Naive thymus-derived CD4-positive, alpha-beta T cell (primary cell): ENCODE data around the gene SLC9A1. TPM values are rescaled to one million over a fixed set of nuclear protein-coding genes. Genes with fewer than 3 reads are reported as not detected.

Source experiments
- ATAC-seq: fragments of 150-1000 bp; cut with Tn5 transposase; 2 replicates; pipeline ENCODE4 v1.10.0; 2021; ENCODE audit warnings: mild to moderate bottlenecking, moderate library complexity
- CTCF ChIA-PET: fragments of 350-600 bp; sonication (Branson Sonifier 250); formaldehyde crosslinking; loops from one replicate; lab custom pipeline; 2021; ENCODE audit warnings: antibody characterized with exemption; lab: Charles Lee
- POLR2A ChIA-PET: fragments of 350-600 bp; sonication (Branson Sonifier 250); formaldehyde crosslinking; loops from one replicate; lab custom pipeline; 2021; ENCODE audit warnings: antibody characterized with exemption, inconsistent platforms; lab: Charles Lee
- DNase-seq, 9 donors: peaks; one replicate each; pipeline versions ENCODE4 v3.0.0 to v3.0.0-alpha.2; 2020 to 2022; ENCODE audit warnings: mixed read lengths in 1 of 9
- H3K27ac ChIP-seq: one replicate; pipeline ENCODE4 v1.7.0; 2013; ENCODE audit warnings: mild to moderate bottlenecking, low read depth, low read length, moderate library complexity
- H3K27me3 ChIP-seq, 2 donors: one replicate each; pipeline ENCODE4 v1.7.0; 2013; ENCODE audit warnings: low read length in 2 of 2, mild to moderate bottlenecking in 2 of 2, moderate library complexity in 2 of 2; ENCODE audit not compliant: control insufficient read depth in 2 of 2, insufficient read depth in 2 of 2
- H3K36me3 ChIP-seq, 3 experiments: 1 replicate in 2 of 3; 2 replicates in 1 of 3; pipeline ENCODE4 v1.7.0; 2013; ENCODE audit warnings: low read length in 3 of 3, mild to moderate bottlenecking in 3 of 3, moderate library complexity in 1 of 3; ENCODE audit not compliant: insufficient read depth in 3 of 3, control insufficient read depth in 2 of 3
- H3K4me1 ChIP-seq, 2 donors: one replicate each; pipeline ENCODE4 v1.7.0; 2013; ENCODE audit warnings: low read length in 2 of 2, mild to moderate bottlenecking in 2 of 2, moderate library complexity in 1 of 2; ENCODE audit not compliant: control insufficient read depth in 2 of 2, insufficient read depth in 2 of 2
- H3K4me3 ChIP-seq: 2 replicates; pipeline ENCODE4 v1.7.0; 2013; ENCODE audit warnings: mild to moderate bottlenecking, low read length
- H3K9me3 ChIP-seq, 3 experiments: 1 replicate in 2 of 3; 2 replicates in 1 of 3; pipeline ENCODE4 v1.7.0; 2013; ENCODE audit warnings: low read length in 3 of 3; ENCODE audit not compliant: control insufficient read depth in 2 of 3
- H3K27ac Mint-ChIP-seq, 9 donors: one replicate each; pipeline ENCODE4 v1.8.0; 2020 to 2022; ENCODE audit warnings: mixed read lengths in 9 of 9, mild to moderate bottlenecking in 8 of 9, moderate library complexity in 5 of 9, inconsistent platforms in 2 of 9
- H3K27me3 Mint-ChIP-seq, 5 donors: one replicate each; pipeline ENCODE4 v1.8.0; 2021 to 2022; ENCODE audit warnings: mixed read lengths in 5 of 5, mild to moderate bottlenecking in 1 of 5
- H3K36me3 Mint-ChIP-seq, 5 donors: one replicate each; pipeline ENCODE4 v1.8.0; 2020 to 2022; ENCODE audit warnings: mixed read lengths in 5 of 5, mild to moderate bottlenecking in 3 of 5, inconsistent platforms in 1 of 5
- H3K4me1 Mint-ChIP-seq, 7 donors: one replicate each; pipeline ENCODE4 v1.8.0; 2020 to 2022; ENCODE audit warnings: mixed read lengths in 7 of 7, mild to moderate bottlenecking in 3 of 7, inconsistent platforms in 1 of 7
- H3K4me3 Mint-ChIP-seq, 10 donors: one replicate each; pipeline ENCODE4 v1.8.0; 2020 to 2022; ENCODE audit warnings: mild to moderate bottlenecking in 10 of 10, mixed read lengths in 10 of 10, moderate library complexity in 6 of 10, inconsistent platforms in 2 of 10
- H3K9me3 Mint-ChIP-seq, 11 donors: one replicate each; pipeline ENCODE4 v1.8.0; 2020 to 2022; ENCODE audit warnings: mixed read lengths in 11 of 11, mild to moderate bottlenecking in 4 of 11, inconsistent platforms in 1 of 11, moderate library complexity in 1 of 11
- intact Hi-C, 2 donors: fragments of 100-400 bp; cut with micrococcal nuclease; formaldehyde crosslinking; loops; one replicate each; pipeline ENCODE4 v1.15.1; 2023
- polyA plus RNA-seq, 2 donors: library from polyadenylated mRNA; unstranded; fragments of 300-500 nt; fragmentation: Illumina TruSeq; gene quantifications; one replicate each; pipeline ENCODE4 v1.2.3, GENCODE V29; 2021
- total RNA-seq, 6 experiments: library from RNA in 5 of 6; stranded (reverse) in 5 of 6; gene quantifications; 1 replicate in 5 of 6; 2 replicates in 1 of 6; pipeline ENCODE4 v1.2.3 and lab custom pipeline; 2021 to 2026

SLC9A1 gene
- total and polyA plus RNA-seq, 7 experiments from 2014 or later = 7.1 to 25.7 (median 18.2) TPM

- no peak for DNase-seq
- POLR2A ChIA-PET = interaction anchor here (0.6 to 9.2 kb wide), 4 partner anchors 14 to 460 kb away, joined by 5 to 202 read pairs (median 22); no protein-coding TSS in a partner anchor
- Histone ChIP-seq H3K27ac (peak overlapping the region; percentile 90), H3K27me3 (no peaks in the 10 kb centered on the region), H3K4me3 (peak overlapping the region; percentile 40), H3K4me1 (peaks cover 29 to 36% of the 10 kb centered on the region in 2 donors), H3K9me3 (no peaks in the 10 kb centered on the region), H3K36me3 (no peaks in the 10 kb centered on the region)
- CTCF ChIA-PET = interaction anchor here (1.2 to 2.5 kb wide), 2 partner anchors 11 to 44 kb away, joined by 3 to 18 read pairs; no protein-coding TSS in a partner anchor
- intact Hi-C loops = no loop called here
- Mint-ChIP-seq H3K9me3 (peaks cover 0 to 4% (median 0%) of the 10 kb centered on the region in 11 donors), H3K27ac (peak overlapping the region; percentile 82 to 100 (median 96)), H3K27me3 (no peaks in the 10 kb centered on the region), H3K4me3 (peak overlapping the region; percentile 82 to 97 (median 90)), H3K36me3 (peaks cover 0 to 1% (median 0%) of the 10 kb centered on the region in 5 donors), H3K4me1 (peaks cover 53 to 68% (median 66%) of the 10 kb centered on the region in 7 donors)
- no peak for ATAC-seq
Observed at GRCh38 chr1:27153549-27153886, 1.4 kb downstream of the SLC9A1 start.

GRCh38 chr1:27152829-27153548 lies 1.9 kb downstream of the SLC9A1 start:
- ChIA-PET CTCF (interaction anchor here (1.0 kb wide), 1 partner anchor 41 kb away, joined by 3 read pairs; no protein-coding TSS in a partner anchor), POLR2A (interaction anchor here (0.6 to 9.2 kb wide), 5 partner anchors 14 to 460 kb away, joined by 3 to 202 read pairs (median 5); no protein-coding TSS in a partner anchor)
- Mint-ChIP-seq H3K36me3 (peaks cover 0 to 6% (median 0%) of the 10 kb centered on the region in 5 donors), H3K27me3 (no peaks in the 10 kb centered on the region), H3K9me3 (peaks cover 0 to 4% (median 0%) of the 10 kb centered on the region in 11 donors), H3K4me1 (peaks cover 56 to 74% (median 71%) of the 10 kb centered on the region in 7 donors), H3K4me3 (peak overlapping the region; percentile 82 to 97 (median 90)), H3K27ac (peak overlapping the region; percentile 82 to 100 (median 96))
- DNase-seq (no peak), ATAC-seq (no peak)
- H3K36me3 ChIP-seq = no peaks in the 10 kb centered on the region
- peaks cover 29 to 36% of the 10 kb centered on the region in 2 donors for H3K4me1 ChIP-seq
- peak overlapping the region; percentile 40 for H3K4me3 ChIP-seq
- no peaks in the 10 kb centered on the region for H3K27me3 ChIP-seq
- H3K9me3 ChIP-seq = no peaks in the 10 kb centered on the region
- H3K27ac ChIP-seq = peak overlapping the region; percentile 90
- intact Hi-C loops = no loop called here

GRCh38 chr1:27152004-27152828 lies 2.7 kb downstream of the SLC9A1 start:
- ChIA-PET POLR2A (interaction anchor here (1.0 to 9.2 kb wide), 3 partner anchors 13 to 41 kb away, joined by 3 to 202 read pairs (median 4); no protein-coding TSS in a partner anchor), CTCF (interaction anchor here (0.6 to 1.0 kb wide), 4 partner anchors 8 to 108 kb away, joined by 3 to 6 read pairs (median 3); no protein-coding TSS in a partner anchor)
- H3K27ac Mint-ChIP-seq = peak overlapping the region; percentile 4 to 100 (median 85)
- H3K4me1 ChIP-seq = peaks cover 29 to 36% of the 10 kb centered on the region in 2 donors
- intact Hi-C loops = no loop called here
- H3K27me3 ChIP-seq = no peaks in the 10 kb centered on the region
- H3K9me3 ChIP-seq = no peaks in the 10 kb centered on the region
- H3K4me1 Mint-ChIP-seq = peaks cover 56 to 74% (median 73%) of the 10 kb centered on the region in 7 donors
- DNase-seq (no peak), ATAC-seq (no peak)
- peaks cover 0 to 6% (median 0%) of the 10 kb centered on the region in 5 donors for H3K36me3 Mint-ChIP-seq
- H3K36me3 ChIP-seq = no peaks in the 10 kb centered on the region
- H3K4me3 ChIP-seq = peak overlapping the region; percentile 26
- H3K9me3 Mint-ChIP-seq = peaks cover 0 to 4% (median 0%) of the 10 kb centered on the region in 11 donors
- peak overlapping the region; percentile 82 to 97 (median 90) for H3K4me3 Mint-ChIP-seq
- H3K27me3 Mint-ChIP-seq = no peaks in the 10 kb centered on the region
- H3K27ac ChIP-seq = peak overlapping the region; percentile 90

GRCh38 chr1:27150641-27151040 lies 4.3 kb downstream of the SLC9A1 start:
- ChIA-PET POLR2A (interaction anchor here (0.6 to 9.2 kb wide), 2 partner anchors 11 to 524 kb away, joined by 3 to 202 read pairs; no protein-coding TSS in a partner anchor), CTCF (interaction anchor here (1.1 to 1.3 kb wide), 2 partner anchors 17 to 147 kb away, joined by 4 read pairs; no protein-coding TSS in a partner anchor)
- H3K4me1 ChIP-seq = peaks cover 28 to 35% of the 10 kb centered on the region in 2 donors
- Mint-ChIP-seq H3K4me3 (peak overlapping the region in 5 of 10 donors; percentile 21 to 64 (median 33)), H3K9me3 (peaks cover 0 to 4% (median 0%) of the 10 kb centered on the region in 11 donors), H3K27me3 (no peaks in the 10 kb centered on the region), H3K27ac (peak overlapping the region in 1 of 9 donors; percentile 65), H3K36me3 (peaks cover 0 to 6% (median 0%) of the 10 kb centered on the region in 5 donors), H3K4me1 (peaks cover 59 to 79% (median 70%) of the 10 kb centered on the region in 7 donors)
- H3K4me3 ChIP-seq = no peak overlapping the region
- no peak overlapping the region for H3K27ac ChIP-seq
- H3K9me3 ChIP-seq = no peaks in the 10 kb centered on the region
- ATAC-seq (no peak), DNase-seq (no peak)
- H3K27me3 ChIP-seq = no peaks in the 10 kb centered on the region
- peaks cover 0 to 4% (median 0%) of the 10 kb centered on the region in 3 experiments for H3K36me3 ChIP-seq
- intact Hi-C loops = no loop called here

- Histone ChIP-seq H3K36me3 (peaks cover 0 to 4% (median 0%) of the 10 kb centered on the region in 3 experiments), H3K4me3 (no peak overlapping the region), H3K4me1 (peaks cover 25 to 33% of the 10 kb centered on the region in 2 donors), H3K27me3 (no peaks in the 10 kb centered on the region), H3K27ac (no peak overlapping the region), H3K9me3 (no peaks in the 10 kb centered on the region)
- Mint-ChIP-seq H3K4me1 (peaks cover 55 to 79% (median 68%) of the 10 kb centered on the region in 7 donors), H3K4me3 (peak overlapping the region in 3 of 10 donors; percentile 24 to 48 (median 38)), H3K27me3 (no peaks in the 10 kb centered on the region), H3K27ac (peak overlapping the region in 6 of 9 donors; percentile 10 to 81 (median 52)), H3K9me3 (peaks cover 0 to 4% (median 0%) of the 10 kb centered on the region in 11 donors), H3K36me3 (peaks cover 0 to 6% (median 4%) of the 10 kb centered on the region in 5 donors)
- intact Hi-C loops = no loop called here
- DNase-seq = no peak
- CTCF ChIA-PET = interaction anchor here (0.9 to 1.3 kb wide), 3 partner anchors 14 to 147 kb away, joined by 3 to 4 read pairs (median 4); no protein-coding TSS in a partner anchor
- no peak for ATAC-seq
- POLR2A ChIA-PET = interaction anchor here (0.6 to 9.2 kb wide), 2 partner anchors 11 to 525 kb away, joined by 3 to 202 read pairs; no protein-coding TSS in a partner anchor
Observed at GRCh38 chr1:27150183-27150582, 4.7 kb downstream of the SLC9A1 start.
